Mesothelial cell of epicardium (in vitro differentiated cells): ENCODE results near the gene GPR137. TPM values are rescaled to one million over a fixed set of nuclear protein-coding genes. Genes with fewer than 3 reads are reported as not detected.

ENCODE experiments used
- DNase-seq, 2 experiments: peaks; one replicate each; pipeline ENCODE4 v3.0.0; 2021; ENCODE audit warnings: low spot score in 2 of 2; ENCODE audit not compliant: unreplicated experiment in 2 of 2
- H3K27ac Mint-ChIP-seq: 2 replicates; pipeline ENCODE4 v1.8.0; 2021; ENCODE audit warnings: mixed read lengths
- H3K27me3 Mint-ChIP-seq: 2 replicates; pipeline ENCODE4 v1.8.0; 2021; ENCODE audit warnings: low read depth, mixed read lengths
- H3K36me3 Mint-ChIP-seq: 2 replicates; pipeline ENCODE4 v1.8.0; 2021; ENCODE audit warnings: mixed read lengths
- H3K4me1 Mint-ChIP-seq: 2 replicates; pipeline ENCODE4 v1.8.0; 2021; ENCODE audit warnings: mixed read lengths
- H3K4me3 Mint-ChIP-seq: 2 replicates; pipeline ENCODE4 v1.8.0; 2021; ENCODE audit warnings: mild to moderate bottlenecking, moderate library complexity, mixed read lengths
- H3K9me3 Mint-ChIP-seq: 2 replicates; pipeline ENCODE4 v1.8.0; 2021; ENCODE audit warnings: mixed read lengths
- CTCF ChIP-seq: fragments of 200-600 bp; sonication (generic); IDR thresholded peaks from one replicate; pipeline ENCODE4 v1.5.0; 2021; ENCODE audit warnings: antibody characterized with exemption; ENCODE audit not compliant: unreplicated experiment
- total RNA-seq: library from RNA; stranded (reverse); gene quantifications from 3 replicates; pipeline ENCODE4 v1.2.1, GENCODE V29; 2021

Gene GPR137
- total RNA-seq, 1 donor from 2014 or later = 43.8 TPM

GRCh38 chr11:64259533-64260067 is 26.0 kb upstream of the GPR137 start:
- H3K36me3 Mint-ChIP-seq = peaks cover 27% of the 10 kb centered on the region
- H3K9me3 Mint-ChIP-seq = no peaks in the 10 kb centered on the region
- no peak overlapping the region for H3K4me3 Mint-ChIP-seq
- no peak for TF ChIP-seq CTCF
- H3K27me3 Mint-ChIP-seq = no peaks in the 10 kb centered on the region
- no peak for DNase-seq
- no peak overlapping the region for H3K27ac Mint-ChIP-seq
- peaks cover 7% of the 10 kb centered on the region for H3K4me1 Mint-ChIP-seq

- no peaks in the 10 kb centered on the region for H3K27me3 Mint-ChIP-seq
- no peak overlapping the region for H3K27ac Mint-ChIP-seq
- no peak overlapping the region for H3K4me3 Mint-ChIP-seq
- H3K36me3 Mint-ChIP-seq = peaks cover 27% of the 10 kb centered on the region
- peaks cover 9% of the 10 kb centered on the region for H3K4me1 Mint-ChIP-seq
- DNase-seq = no peak
- no peak for TF ChIP-seq CTCF
- H3K9me3 Mint-ChIP-seq = no peaks in the 10 kb centered on the region
These were observed 25.4 kb upstream of the GPR137 start for GRCh38 chr11:64260147-64260708.

GRCh38 chr11:64261556-64262080 is 24.0 kb upstream of the GPR137 start:
- Mint-ChIP-seq H3K9me3 (no peaks in the 10 kb centered on the region), H3K27ac (no peak overlapping the region), H3K27me3 (no peaks in the 10 kb centered on the region), H3K4me1 (peaks cover 9% of the 10 kb centered on the region), H3K4me3 (no peak overlapping the region), H3K36me3 (peaks cover 29% of the 10 kb centered on the region)
- TF ChIP-seq CTCF = no peak
- no peak for DNase-seq

- DNase-seq = no peak
- Mint-ChIP-seq H3K36me3 (peaks cover 29% of the 10 kb centered on the region), H3K9me3 (no peaks in the 10 kb centered on the region), H3K27me3 (no peaks in the 10 kb centered on the region), H3K4me1 (peaks cover 9% of the 10 kb centered on the region), H3K4me3 (no peak overlapping the region), H3K27ac (no peak overlapping the region)
- TF ChIP-seq CTCF = no peak
These were observed 23.2 kb upstream of the GPR137 start for GRCh38 chr11:64262271-64263002.

- no peaks in the 10 kb centered on the region for H3K9me3 Mint-ChIP-seq
- peaks cover 12% of the 10 kb centered on the region for H3K4me1 Mint-ChIP-seq
- TF ChIP-seq CTCF = no peak
- peaks cover 26% of the 10 kb centered on the region for H3K36me3 Mint-ChIP-seq
- no peak overlapping the region for H3K4me3 Mint-ChIP-seq
- no peak overlapping the region for H3K27ac Mint-ChIP-seq
- no peaks in the 10 kb centered on the region for H3K27me3 Mint-ChIP-seq
- DNase-seq = no peak
These were observed 22.4 kb upstream of the GPR137 start for GRCh38 chr11:64263021-64263946.
